Mucosa of descending colon (tissue), 3 donors: ENCODE measurements around the gene FRMD4A. TPM values are rescaled to one million over a fixed set of nuclear protein-coding genes. Genes with fewer than 3 reads are reported as not detected.

ENCODE experiments used
- ATAC-seq: fragments of 200-7000 bp; cut with Tn5 transposase; one replicate; pipeline ENCODE4 v1.9.1; 2020; ENCODE audit warnings: mild to moderate bottlenecking, moderate library complexity
- DNase-seq, 3 donors: peaks; one replicate each; pipeline ENCODE4 v3.0.0-alpha.2; 2020
- H3K36me3 ChIP-seq: fragments of 200-600 bp; one replicate; pipeline ENCODE4 v1.8.0; 2021; ENCODE audit warnings: low read depth, mild to moderate bottlenecking
- H3K4me1 ChIP-seq: fragments of 200-600 bp; one replicate; pipeline ENCODE4 v1.8.0; 2021; ENCODE audit warnings: low read depth, mild to moderate bottlenecking
- H3K4me3 ChIP-seq: fragments of 200-600 bp; one replicate; pipeline ENCODE4 v1.8.0; 2021; ENCODE audit warnings: mild to moderate bottlenecking
- H3K9me3 ChIP-seq: fragments of 200-600 bp; one replicate; pipeline ENCODE4 v1.8.0; 2021; ENCODE audit warnings: mild to moderate bottlenecking
- CTCF ChIP-seq: fragments of 200-600 bp; IDR thresholded peaks from one replicate; pipeline ENCODE4 v1.8.0; 2022; ENCODE audit warnings: antibody characterized with exemption, mild to moderate bottlenecking
- intact Hi-C, 2 donors: fragments of 100-400 bp; cut with DNase I in 1 of 2; cut with micrococcal nuclease in 1 of 2; formaldehyde crosslinking; loops; one replicate each; pipeline versions ENCODE4 v1.11.0 to v1.11.1; 2022; cut with DNase I, micrococcal nuclease
- total RNA-seq, 3 donors: library from RNA; stranded (reverse); fragmentation: NEBNext Ultra II Directional in 2 of 3; extraction: Animal tissue kit (Norgen Biotek cat#: 25700) in 2 of 3; gene quantifications; one replicate each; pipeline versions ENCODE4 v1.2.1 to v1.2.4, GENCODE V29; 2021 to 2023
- donor health status: DM: no; HTN: no; CAD: no; lungs with moderate emphysema.
- donor health status: DM: no; HTN: no; CAD: no.
- donor health status: DM: no; HTN: yes; CAD: no.

Gene FRMD4A
- total RNA-seq, 3 donors from 2014 or later = 9.8 to 40.6 (median 17.2) TPM

- Histone ChIP-seq H3K36me3 (no peaks in the 10 kb centered on the region), H3K4me3 (no peak overlapping the region), H3K9me3 (no peaks in the 10 kb centered on the region), H3K4me1 (no peaks in the 10 kb centered on the region)
- no peak for TF ChIP-seq CTCF
- intact Hi-C loops = no loop called here
- no peak for ATAC-seq
- DNase-seq = no peak
These were observed 490.7 kb downstream of the FRMD4A start for GRCh38 chr10:13840036-13840435.

DNA sequence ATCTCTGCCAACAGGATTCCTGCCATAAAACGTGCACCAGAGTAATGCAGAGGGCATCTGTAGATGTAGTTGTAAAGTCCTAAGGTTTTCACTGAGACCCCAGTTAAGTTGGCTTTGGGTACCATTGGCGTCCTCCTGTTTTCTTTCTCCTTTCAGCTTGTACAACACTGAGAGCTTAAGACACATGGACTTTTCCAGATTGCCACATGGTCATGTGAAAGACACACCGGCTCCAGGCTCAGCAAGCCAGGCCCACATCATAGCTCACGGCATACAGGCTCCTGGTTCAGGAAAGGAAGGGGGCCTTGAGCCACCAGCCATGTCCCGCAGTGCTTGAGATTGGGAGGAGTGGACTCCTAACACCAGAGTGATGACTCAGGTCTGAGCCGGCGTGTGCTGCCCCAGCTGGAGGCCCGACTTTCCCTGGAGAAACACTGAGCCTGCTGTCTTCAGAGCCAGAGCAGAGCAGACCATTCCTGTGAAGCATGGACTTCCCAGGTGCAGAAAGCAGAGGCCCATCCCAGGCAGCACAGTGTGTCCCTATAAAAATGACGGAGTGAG is 491.2 kb downstream of the FRMD4A start:
- DNase-seq = no peak
- Histone ChIP-seq H3K4me1 (no peaks in the 10 kb centered on the region), H3K4me3 (no peak overlapping the region), H3K36me3 (no peaks in the 10 kb centered on the region), H3K9me3 (no peaks in the 10 kb centered on the region)
- peak; percentile 51 for ATAC-seq
- no peak for TF ChIP-seq CTCF
- intact Hi-C loops = no loop called here

DNA sequence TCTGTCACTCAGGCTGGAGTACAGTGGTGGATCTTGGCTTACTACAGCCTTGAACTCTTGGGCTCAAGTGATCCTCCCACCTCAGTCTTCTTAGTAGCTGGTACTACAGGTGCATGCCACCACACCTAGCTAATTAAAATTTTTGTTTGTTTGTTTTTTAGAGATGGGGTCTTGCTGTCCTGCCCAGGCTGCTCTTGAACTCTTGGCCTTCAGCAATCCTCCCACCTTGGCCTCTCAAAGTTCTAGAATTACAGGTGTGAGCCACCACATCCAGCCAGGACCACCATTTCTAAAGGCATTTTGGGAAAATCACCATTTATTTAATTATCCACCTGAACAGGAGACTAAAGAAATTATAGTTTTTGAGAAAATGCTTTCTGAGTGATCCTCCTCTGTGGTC is 491.7 kb downstream of the FRMD4A start:
- Histone ChIP-seq H3K4me1 (no peaks in the 10 kb centered on the region), H3K36me3 (no peaks in the 10 kb centered on the region), H3K9me3 (no peaks in the 10 kb centered on the region), H3K4me3 (no peak overlapping the region)
- no peak for ATAC-seq
- TF ChIP-seq CTCF = no peak
- DNase-seq = no peak
- intact Hi-C loops = no loop called here

- no peak for ATAC-seq
- TF ChIP-seq CTCF = no peak
- Histone ChIP-seq H3K9me3 (no peaks in the 10 kb centered on the region), H3K36me3 (no peaks in the 10 kb centered on the region), H3K4me1 (no peaks in the 10 kb centered on the region), H3K4me3 (no peak overlapping the region)
- no peak for DNase-seq
- intact Hi-C loops = no loop called here
These were observed 492.8 kb downstream of the FRMD4A start for GRCh38 chr10:13837966-13838365.

GRCh38 chr10:13834581-13835286 is 496.0 kb downstream of the FRMD4A start:
- intact Hi-C loops = no loop called here
- Histone ChIP-seq H3K9me3 (no peaks in the 10 kb centered on the region), H3K36me3 (no peaks in the 10 kb centered on the region), H3K4me1 (no peaks in the 10 kb centered on the region), H3K4me3 (no peak overlapping the region)
- TF ChIP-seq CTCF = no peak
- DNase-seq (peak in 1 of 3 donors; percentile 31), ATAC-seq (peak; percentile 35)
